ENCODE data around the gene HLA-DQB2. TPM values are rescaled to one million over a fixed set of nuclear protein-coding genes. Genes with fewer than 3 reads are reported as not detected.
"Not testable (repeated sequence)": the region's sequence is repeated elsewhere in the genome, so short reads cannot be mapped to it uniquely, and the experiment has no call there.

The HLA-DQB2 gene
- total and polyA plus RNA-seq, 10 of the 15 experiments (the other 5 are each of a cell fraction or from before 2014, with no cell fraction given), result 0.28 to 27.1 (median 8.0) TPM

DNA sequence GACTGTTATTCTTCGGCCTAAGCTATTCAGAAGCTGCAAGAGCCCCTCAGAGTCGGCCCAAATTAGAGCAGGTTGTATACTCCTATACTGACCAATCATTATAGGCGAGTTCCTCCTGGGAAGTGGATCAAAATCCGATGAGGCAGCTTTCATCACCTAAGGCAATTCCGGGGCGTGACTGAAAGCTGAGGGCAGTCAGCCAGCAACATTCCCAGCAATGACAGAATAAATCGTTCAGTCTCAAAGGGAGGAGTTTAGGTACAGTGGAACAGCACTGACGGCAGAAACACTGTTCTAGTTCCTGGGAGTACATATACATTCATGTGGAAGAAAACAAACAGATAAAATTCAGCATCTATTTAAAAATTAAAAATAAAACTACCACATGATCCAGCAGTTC, 10.8 kb downstream of the HLA-DQB2 start:
- CTCF ChIA-PET, result no interaction called here
- H3K79me2 ChIP-seq (ENCODE audit: control insufficient read depth, insufficient read depth, low read length), result no peaks in the 10 kb centered on the region

GRCh38 chr6:32745649-32746048, 17.7 kb downstream of the HLA-DQB2 start:
- H3K4me3 ChIP-seq, result not testable (repeated sequence)

More for the DNA sequence above, 10.8 kb downstream of the HLA-DQB2 start:
- Histone ChIP-seq H3K27me3 (replicated peaks in 1 of 2; ENCODE audit: control insufficient read depth in 2 of 2, insufficient read depth in 2 of 2, low read length in 1 of 2) (peaks cover 0 to 2% of the 10 kb centered on the region in 2 experiments; a peak in 2 of 4 replicates), H4K20me1 (ENCODE audit: control insufficient read depth, insufficient read depth) (no peaks in the 10 kb centered on the region), H3K36me3 (ENCODE audit: control insufficient read depth in 2 of 2, insufficient read depth in 2 of 2, low read length in 1 of 2) (no peaks in the 10 kb centered on the region), H2AFZ (ENCODE audit: control insufficient read depth, low read depth, low read length) (no peak overlapping the region), H3K9ac (ENCODE audit: control insufficient read depth, insufficient read depth, low read length) (no peak overlapping the region), H3K9me3 (replicated peaks; ENCODE audit: control insufficient read depth, insufficient read depth, low read length) (no peaks in the 10 kb centered on the region), H3K27ac (ENCODE audit: control insufficient read depth, insufficient read depth) (no peak overlapping the region), H3K4me1 (ENCODE audit: control insufficient read depth, insufficient read depth, low read length) (no peaks in the 10 kb centered on the region), H3K4me3 (no peak overlapping the region), H3K4me2 (ENCODE audit: control insufficient read depth, insufficient read depth) (no peak overlapping the region)
- intact Hi-C loops (cut with micrococcal nuclease; ENCODE audit: unreplicated experiment), result no loop called here
- TF ChIP-seq FOXM1 (IDR thresholded peaks at IDR 0.05; ENCODE audit: low read depth, low read length) (no peak), SMARCA5 (IDR thresholded peaks at IDR 0.05) (no peak), NR2C2 (IDR thresholded peaks at IDR 0.05; ENCODE audit: borderline replicate concordance, control insufficient read depth, insufficient read length, low read depth) (no peak), PAX8 (IDR thresholded peaks at IDR 0.05) (no peak), SRF (IDR thresholded peaks at IDR 0.05; ENCODE audit: low read depth in 2 of 2, low read length in 2 of 2) (no peak), ZBTB4 (CRISPR knock-in tag; IDR thresholded peaks at IDR 0.05) (no peak), BACH1 (IDR thresholded peaks at IDR 0.05; ENCODE audit: borderline replicate concordance) (no peak), ESRRA (IDR thresholded peaks at IDR 0.05; ENCODE audit: low read length) (no peak), NKRF (conservative IDR thresholded peaks at IDR 0.05) (no peak), IKZF1 (conservative IDR thresholded peaks at IDR 0.05) (no peak), EED (IDR thresholded peaks at IDR 0.05; ENCODE audit: low read depth) (no peak)
- ChIA-PET POLR2A (no interaction called here), SMC1A (ENCODE audit: uncharacterized antibody, unreplicated experiment) (no interaction called here), RAD21 (ENCODE audit: unreplicated experiment) (no interaction called here)
- in situ Hi-C loops (cut with MboI), result no loop called here
- FAIRE-seq, result no peak
- no peak for ATAC-seq
- WGBS (ENCODE audit: insufficient coverage, insufficient replicate concordance, low lambda C conversion rate, missing lambda C conversion rate), result 24% methylated on average over 8 of the region's 8 CpGs
- BruUV-seq (replicated peaks), result no TSS peak
- no peak for DNase-seq (ENCODE audit: low read depth, low spot score)

More at GRCh38 chr6:32745649-32746048, 17.7 kb downstream of the HLA-DQB2 start:
- H3K9me3 ChIP-seq (replicated peaks; ENCODE audit: control insufficient read depth, insufficient read depth, low read length); DNase-seq (ENCODE audit: low read depth, low spot score); H4K20me1 ChIP-seq (ENCODE audit: control insufficient read depth, insufficient read depth); POLR2A ChIA-PET; H3K36me3 ChIP-seq (ENCODE audit: control insufficient read depth in 2 of 2, insufficient read depth in 2 of 2, low read length in 1 of 2); H3K9ac ChIP-seq (ENCODE audit: control insufficient read depth, insufficient read depth, low read length); SMC1A ChIA-PET (ENCODE audit: uncharacterized antibody, unreplicated experiment); RAD21 ChIA-PET (ENCODE audit: unreplicated experiment); intact Hi-C loops (cut with micrococcal nuclease; ENCODE audit: unreplicated experiment); H3K27me3 ChIP-seq (replicated peaks in 1 of 2; ENCODE audit: control insufficient read depth in 2 of 2, insufficient read depth in 2 of 2, low read length in 1 of 2); H3K4me1 ChIP-seq (ENCODE audit: control insufficient read depth, insufficient read depth, low read length); in situ Hi-C loops (cut with MboI); H3K27ac ChIP-seq (ENCODE audit: control insufficient read depth, insufficient read depth); H3K79me2 ChIP-seq (ENCODE audit: control insufficient read depth, insufficient read depth, low read length); H3K4me2 ChIP-seq (ENCODE audit: control insufficient read depth, insufficient read depth); H2AFZ ChIP-seq (ENCODE audit: control insufficient read depth, low read depth, low read length): not testable (repeated sequence)
- ATAC-seq (peak; percentile 73), FAIRE-seq (peak; percentile 84)
- CTCF ChIA-PET, result interaction anchor here (1.2 kb wide), 1 partner anchor 22 kb away, joined by 3 read pairs; no protein-coding TSS in a partner anchor
- BruUV-seq (replicated peaks), result TSS peak; percentile 100
- WGBS (ENCODE audit: insufficient coverage, insufficient replicate concordance, low lambda C conversion rate, missing lambda C conversion rate), result 0% methylated on average over 1 of the region's 1 CpG

Measured in GM12878 (cell line).